Jurkat, Clone E6-1 (cell line): ENCODE results near the gene AQP7.
"Not testable (repeated sequence)": the region's sequence is repeated elsewhere in the genome, so short reads cannot be mapped to it uniquely, and the experiment has no call there.

ENCODE experiments used
- DNase-seq: peaks from one replicate; pipeline ENCODE4 v3.0.0-alpha.2; 2011; ENCODE audit warnings: low read depth, low spot score
- H3K4me3 ChIP-seq: 2 replicates; pipeline ENCODE4 v1.5.1; 2011; ENCODE audit warnings: mild to moderate bottlenecking, low read length, control low read depth, moderate library complexity

AQP7 gene

GRCh38 chr9:33403941-33404787 lies 1.8 kb upstream of the AQP7 start:
- DNase-seq = no peak
- H3K4me3 ChIP-seq = no peak overlapping the region

GRCh38 chr9:33401809-33402208 lies 559 bp downstream of the AQP7 start:
- not testable (repeated sequence) for H3K4me3 ChIP-seq, DNase-seq

DNA sequence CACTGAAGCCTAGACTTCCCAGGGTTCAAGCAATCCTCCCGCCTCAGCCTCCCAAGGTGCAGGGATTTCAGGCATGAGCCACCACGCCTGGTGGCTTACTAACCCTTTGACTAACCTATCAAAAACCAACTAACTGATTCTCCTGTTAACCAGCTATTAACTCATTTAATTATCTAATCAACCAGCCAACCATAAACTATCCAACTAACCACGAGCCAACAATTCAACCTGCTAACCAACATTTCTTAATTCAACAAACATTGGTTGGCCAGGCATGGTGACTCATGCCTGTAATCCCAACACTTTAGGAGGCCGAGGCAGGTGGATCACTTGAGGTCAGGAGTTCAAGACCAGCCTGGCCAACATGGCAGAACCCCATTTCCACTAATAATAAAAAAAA lies 3.3 kb downstream of the AQP7 start:
- H3K4me3 ChIP-seq, DNase-seq: not testable (repeated sequence)

GRCh38 chr9:33397801-33398200 lies 4.6 kb downstream of the AQP7 start:
- not testable (repeated sequence) for DNase-seq, H3K4me3 ChIP-seq

- H3K4me3 ChIP-seq, DNase-seq: not testable (repeated sequence)
These were observed 7.0 kb downstream of the AQP7 start for GRCh38 chr9:33395159-33395879.

GRCh38 chr9:33393986-33394385 lies 8.4 kb downstream of the AQP7 start:
- H3K4me3 ChIP-seq, DNase-seq: not testable (repeated sequence)

GRCh38 chr9:33393581-33393980 lies 8.8 kb downstream of the AQP7 start:
- DNase-seq = no peak
- H3K4me3 ChIP-seq = no peak overlapping the region

DNA sequence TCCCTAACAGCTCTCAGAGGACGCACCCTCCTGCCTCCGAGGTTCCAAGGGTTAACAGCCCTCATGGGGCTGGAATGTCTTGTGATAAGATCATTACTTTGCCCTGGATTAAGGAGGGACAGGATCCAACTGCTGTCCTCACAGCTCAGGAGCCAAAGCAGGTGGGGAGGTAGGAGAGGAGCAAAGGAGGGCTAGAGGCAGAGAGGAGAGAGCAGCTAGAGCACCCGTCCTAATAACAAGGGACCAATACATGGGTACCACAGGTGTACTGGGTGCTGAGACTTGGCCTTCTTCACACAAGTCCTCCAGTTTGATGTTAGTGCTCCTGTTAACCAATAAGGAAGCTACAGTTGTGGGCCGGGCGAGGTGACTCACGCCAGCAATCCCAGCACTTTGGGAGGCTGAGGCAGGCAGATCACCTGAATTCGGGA lies 9.8 kb downstream of the AQP7 start:
- not testable (repeated sequence) for H3K4me3 ChIP-seq, DNase-seq

DNA sequence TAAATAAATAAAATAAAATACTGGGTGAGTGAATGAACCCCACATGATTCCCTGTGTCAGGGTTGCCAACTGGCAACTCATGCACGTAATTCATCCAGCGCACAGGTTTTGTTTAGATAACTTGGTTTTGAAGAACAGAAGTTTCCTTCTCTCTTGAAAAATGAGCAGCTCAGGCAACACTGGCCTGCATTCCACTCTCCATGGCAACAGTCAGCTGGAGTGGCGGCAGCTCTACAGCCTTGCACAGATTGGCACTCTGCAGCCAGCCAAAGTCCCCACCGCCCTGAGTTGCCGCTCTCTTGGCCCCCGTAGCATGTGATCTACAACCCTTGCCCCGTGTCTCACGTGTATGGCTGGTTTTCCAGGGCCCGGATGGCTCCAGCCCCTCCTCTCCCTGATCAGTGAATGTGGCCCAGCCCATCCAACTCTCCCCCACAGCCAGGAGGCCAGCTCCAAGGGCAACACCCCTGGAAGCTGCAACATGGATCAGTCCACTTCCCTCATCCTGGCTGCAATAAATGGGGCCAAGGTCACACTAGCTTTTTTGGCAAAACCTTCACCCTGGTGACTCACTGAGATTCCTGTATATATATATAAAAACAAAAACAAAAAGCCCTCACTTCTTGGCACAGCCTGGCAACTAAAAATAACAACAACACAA lies 11.1 kb downstream of the AQP7 start:
- H3K4me3 ChIP-seq, DNase-seq: not testable (repeated sequence)

GRCh38 chr9:33388110-33388994 lies 14.0 kb downstream of the AQP7 start:
- no peak overlapping the region for H3K4me3 ChIP-seq
- DNase-seq = no peak

DNA sequence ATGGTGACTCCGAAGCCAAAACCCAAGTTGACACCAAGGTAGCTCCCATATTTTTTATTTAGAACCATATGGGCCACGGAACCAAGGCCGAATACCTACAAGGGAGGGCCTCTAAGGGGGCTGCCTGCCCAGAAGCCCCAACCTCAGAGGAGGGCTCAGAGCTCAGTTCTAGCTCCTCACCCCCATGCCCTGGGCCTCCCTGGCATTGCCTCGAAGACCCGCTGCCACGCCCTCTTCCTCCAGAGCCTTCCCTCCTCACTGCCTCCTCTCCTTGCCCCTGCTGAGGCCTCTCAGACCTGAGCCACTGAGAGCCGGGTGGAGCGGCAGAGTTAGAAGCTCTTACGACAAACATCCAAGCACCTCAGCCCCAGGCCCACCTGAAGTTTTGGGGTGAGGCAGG lies 15.4 kb downstream of the AQP7 start:
- DNase-seq, H3K4me3 ChIP-seq: not testable (repeated sequence)

DNA sequence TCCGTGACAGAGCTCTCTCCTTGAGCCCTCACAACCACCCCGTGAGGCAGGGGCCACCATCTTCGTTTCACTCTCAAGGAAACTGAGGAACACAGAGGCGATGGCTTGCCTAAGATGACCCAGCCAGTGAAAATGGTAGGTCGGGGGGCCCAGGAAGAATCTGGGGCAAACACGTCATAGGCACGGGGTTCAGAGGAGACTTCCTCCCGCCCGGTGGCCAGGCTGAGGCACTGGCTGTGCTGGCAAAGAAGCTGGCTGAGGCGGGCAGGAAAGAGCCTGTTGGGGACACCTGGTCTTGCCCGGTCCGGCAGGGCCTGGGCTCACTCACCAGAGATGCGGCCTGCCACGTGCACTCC lies 15.7 kb downstream of the AQP7 start:
- DNase-seq, H3K4me3 ChIP-seq: not testable (repeated sequence)

DNA sequence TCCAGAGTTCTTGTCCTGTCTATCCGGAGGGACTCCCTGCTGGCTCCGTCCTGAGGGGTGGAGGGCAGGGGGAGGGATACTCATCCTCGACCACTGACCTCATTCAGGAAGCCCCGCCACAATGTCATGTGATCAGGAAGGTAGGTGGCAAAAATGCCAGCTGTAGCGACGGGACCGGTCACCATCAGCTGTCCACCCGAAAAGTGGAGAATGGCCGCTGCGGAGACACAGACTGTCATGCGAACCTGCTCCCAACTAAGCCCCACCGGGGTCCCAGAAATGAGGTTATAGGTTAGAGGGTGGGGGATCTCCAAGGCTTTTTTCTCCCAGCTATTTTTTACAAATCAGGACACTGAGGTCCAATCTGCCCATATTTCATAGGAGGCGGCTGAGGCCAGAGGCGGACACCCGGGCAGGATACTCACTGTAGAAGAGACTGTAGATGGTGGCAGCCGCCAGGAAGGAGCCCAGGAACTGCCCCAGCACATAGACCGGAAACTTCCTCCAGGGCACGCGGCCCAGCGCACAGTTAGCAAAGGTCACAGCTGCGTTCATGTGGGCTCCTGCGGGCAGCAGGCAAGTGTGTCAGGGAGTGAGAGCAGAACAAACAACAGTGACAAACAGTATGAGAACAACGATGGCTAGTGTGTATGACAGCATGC lies 16.3 kb downstream of the AQP7 start:
- H3K4me3 ChIP-seq, DNase-seq: not testable (repeated sequence)

DNA sequence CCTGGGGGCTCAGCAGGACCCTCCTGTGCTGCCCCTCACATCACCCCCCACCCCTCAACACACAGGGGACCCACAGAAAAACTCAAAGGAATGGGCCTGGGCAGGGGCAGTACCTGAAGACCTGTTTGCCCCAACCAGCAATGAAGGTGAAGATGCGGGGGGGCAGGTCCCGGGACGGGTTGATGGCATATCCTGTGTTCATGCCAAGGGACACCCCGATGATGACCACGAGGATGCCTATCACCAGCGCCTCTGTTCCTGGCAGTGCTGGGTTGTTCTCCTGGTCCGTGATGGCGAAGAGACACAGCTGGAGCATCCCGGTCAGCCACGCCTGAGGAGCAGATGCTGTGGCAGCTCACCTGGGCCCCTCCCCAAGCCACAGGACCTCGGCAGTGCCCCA lies 16.8 kb downstream of the AQP7 start:
- not testable (repeated sequence) for H3K4me3 ChIP-seq, DNase-seq

DNA sequence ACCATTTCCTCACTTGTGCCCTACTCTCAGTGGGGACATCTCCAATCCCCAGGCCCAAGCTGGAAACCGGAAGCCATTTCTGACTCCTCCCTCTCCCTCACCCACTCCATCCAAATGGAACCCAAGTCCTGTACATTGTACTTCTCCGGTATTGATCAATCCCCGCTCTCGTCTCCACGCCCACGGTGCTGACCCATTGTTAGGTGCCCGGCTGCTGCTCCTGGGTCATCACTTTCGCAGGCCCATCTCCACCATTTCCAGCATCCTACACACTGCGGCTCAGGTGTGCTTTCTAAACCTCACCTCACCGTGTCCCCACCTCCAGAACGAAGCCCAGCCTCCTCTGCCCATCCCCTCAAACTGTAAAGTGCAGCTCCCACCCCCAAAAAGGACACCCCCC lies 19.0 kb downstream of the AQP7 start:
- not testable (repeated sequence) for H3K4me3 ChIP-seq

GRCh38 chr9:33382397-33382796 lies 20.0 kb downstream of the AQP7 start:
- not testable (repeated sequence) for DNase-seq, H3K4me3 ChIP-seq

More for the DNA sequence above, 19.0 kb downstream of the AQP7 start:
- not testable (repeated sequence) for DNase-seq

DNA sequence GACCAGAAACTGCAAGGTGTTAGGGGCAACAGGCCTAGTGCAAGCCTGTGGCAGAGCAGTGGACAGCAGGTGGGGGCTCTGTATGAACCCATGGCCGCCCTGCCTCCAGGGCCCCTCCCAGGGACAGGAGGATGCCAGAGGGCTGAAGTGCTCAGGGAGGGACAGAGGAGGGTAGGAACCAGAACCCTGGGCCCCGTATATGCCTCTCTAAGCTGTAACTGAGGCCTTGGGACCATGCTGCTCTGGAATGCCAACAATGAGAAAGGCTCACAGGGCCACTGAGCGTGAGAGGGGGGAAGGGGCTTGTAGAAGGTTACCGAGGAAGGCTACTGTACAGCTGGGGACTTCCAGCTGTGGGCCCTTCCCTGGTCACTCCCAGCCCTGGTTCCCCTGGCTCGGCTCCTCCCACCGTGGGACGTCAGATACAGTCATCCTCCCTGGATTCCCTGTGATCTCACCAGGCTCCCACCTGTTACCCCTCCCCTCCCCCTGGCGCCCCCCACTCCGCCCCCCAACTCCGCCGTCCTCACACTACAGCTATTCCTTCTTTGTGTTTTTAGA lies 21.1 kb downstream of the AQP7 start:
- DNase-seq = no peak
- H3K4me3 ChIP-seq = no peak overlapping the region
